Fibroblast of lung (primary cell): Measurements from ENCODE around the gene KLHDC7B.

Source experiments
- CTCF ChIP-seq, 2 donors: IDR thresholded peaks in 1 of 2; conservative IDR thresholded peaks in 1 of 2; 1 replicate in 1 of 2; 2 replicates in 1 of 2; pipeline ENCODE4 v1.5.1; 2011 to 2012; ENCODE audit warnings: low read length in 2 of 2, control low read depth in 1 of 2, inconsistent platforms in 1 of 2, low read depth in 1 of 2, mild to moderate bottlenecking in 1 of 2
- EZH2 ChIP-seq: IDR thresholded peaks from 2 replicates; pipeline ENCODE4 v1.5.1; 2012; ENCODE audit warnings: low read length, control low read depth, mild to moderate bottlenecking; ENCODE audit errors: missing control alignments

- TF ChIP-seq CTCF (conservative IDR thresholded peaks at IDR 0.05 in 1 of 2, IDR thresholded peaks at IDR 0.05 in 1 of 2; ENCODE audit: low read depth in 1 of 2, low read length in 2 of 2) = no peak
- no peak for TF ChIP-seq EZH2
These were observed 36.8 kb upstream of the KLHDC7B start for GRCh38 chr22:50508897-50509296.
